RWPE1 (cell line): Measurements from ENCODE around the gene ST7.

Source experiments
- CTCF ChIA-PET: fragments of 350-600 bp; sonication (Branson Sonifier 250); formaldehyde crosslinking; extraction: SDS; loops from one replicate; lab custom pipeline; 2021; lab: Yijun Ruan, JAX
- POLR2A ChIA-PET: fragments of 400-600 bp; formaldehyde crosslinking; extraction: SDS; loops from one replicate; lab custom pipeline; 2020; ENCODE audit warnings: antibody characterized with exemption; ENCODE audit not compliant: low non-redundant PET; lab: Yijun Ruan, JAX
- DNase-seq: peaks from one replicate; pipeline ENCODE4 v3.0.0; 2012; ENCODE audit warnings: low spot score
- H3K27ac ChIP-seq: fragments of 450-650 bp; 2 replicates; pipeline ENCODE4 v1.5.1; 2017
- TF ChIP-seq, protein P1 (sequence below): fragments of 450-650 bp; conservative IDR thresholded peaks from 2 replicates; pipeline ENCODE4 v1.5.1; 2017; ENCODE audit warnings: low read depth, mild to moderate bottlenecking

The ST7 gene

GRCh38 chr7:116949941-116950801, 3.1 kb upstream of the ST7 start:
- TF ChIP-seq, protein P1, sequence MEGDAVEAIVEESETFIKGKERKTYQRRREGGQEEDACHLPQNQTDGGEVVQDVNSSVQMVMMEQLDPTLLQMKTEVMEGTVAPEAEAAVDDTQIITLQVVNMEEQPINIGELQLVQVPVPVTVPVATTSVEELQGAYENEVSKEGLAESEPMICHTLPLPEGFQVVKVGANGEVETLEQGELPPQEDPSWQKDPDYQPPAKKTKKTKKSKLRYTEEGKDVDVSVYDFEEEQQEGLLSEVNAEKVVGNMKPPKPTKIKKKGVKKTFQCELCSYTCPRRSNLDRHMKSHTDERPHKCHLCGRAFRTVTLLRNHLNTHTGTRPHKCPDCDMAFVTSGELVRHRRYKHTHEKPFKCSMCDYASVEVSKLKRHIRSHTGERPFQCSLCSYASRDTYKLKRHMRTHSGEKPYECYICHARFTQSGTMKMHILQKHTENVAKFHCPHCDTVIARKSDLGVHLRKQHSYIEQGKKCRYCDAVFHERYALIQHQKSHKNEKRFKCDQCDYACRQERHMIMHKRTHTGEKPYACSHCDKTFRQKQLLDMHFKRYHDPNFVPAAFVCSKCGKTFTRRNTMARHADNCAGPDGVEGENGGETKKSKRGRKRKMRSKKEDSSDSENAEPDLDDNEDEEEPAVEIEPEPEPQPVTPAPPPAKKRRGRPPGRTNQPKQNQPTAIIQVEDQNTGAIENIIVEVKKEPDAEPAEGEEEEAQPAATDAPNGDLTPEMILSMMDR, result no peak
- POLR2A ChIA-PET, result no interaction called here
- DNase-seq, result no peak

GRCh38 chr7:116950889-116951351, 2.4 kb upstream of the ST7 start:
- ChIA-PET CTCF (no interaction called here), POLR2A (no interaction called here)
- no peak overlapping the region for H3K27ac ChIP-seq
- TF ChIP-seq, protein P1, result no peak
- no peak for DNase-seq

More at GRCh38 chr7:116949941-116950801, 3.1 kb upstream of the ST7 start:
- no peak overlapping the region for H3K27ac ChIP-seq
- CTCF ChIA-PET, result interaction anchor here (0.5 kb wide), 1 partner anchor 173 kb away, joined by 3 read pairs; no protein-coding TSS in a partner anchor

DNA sequence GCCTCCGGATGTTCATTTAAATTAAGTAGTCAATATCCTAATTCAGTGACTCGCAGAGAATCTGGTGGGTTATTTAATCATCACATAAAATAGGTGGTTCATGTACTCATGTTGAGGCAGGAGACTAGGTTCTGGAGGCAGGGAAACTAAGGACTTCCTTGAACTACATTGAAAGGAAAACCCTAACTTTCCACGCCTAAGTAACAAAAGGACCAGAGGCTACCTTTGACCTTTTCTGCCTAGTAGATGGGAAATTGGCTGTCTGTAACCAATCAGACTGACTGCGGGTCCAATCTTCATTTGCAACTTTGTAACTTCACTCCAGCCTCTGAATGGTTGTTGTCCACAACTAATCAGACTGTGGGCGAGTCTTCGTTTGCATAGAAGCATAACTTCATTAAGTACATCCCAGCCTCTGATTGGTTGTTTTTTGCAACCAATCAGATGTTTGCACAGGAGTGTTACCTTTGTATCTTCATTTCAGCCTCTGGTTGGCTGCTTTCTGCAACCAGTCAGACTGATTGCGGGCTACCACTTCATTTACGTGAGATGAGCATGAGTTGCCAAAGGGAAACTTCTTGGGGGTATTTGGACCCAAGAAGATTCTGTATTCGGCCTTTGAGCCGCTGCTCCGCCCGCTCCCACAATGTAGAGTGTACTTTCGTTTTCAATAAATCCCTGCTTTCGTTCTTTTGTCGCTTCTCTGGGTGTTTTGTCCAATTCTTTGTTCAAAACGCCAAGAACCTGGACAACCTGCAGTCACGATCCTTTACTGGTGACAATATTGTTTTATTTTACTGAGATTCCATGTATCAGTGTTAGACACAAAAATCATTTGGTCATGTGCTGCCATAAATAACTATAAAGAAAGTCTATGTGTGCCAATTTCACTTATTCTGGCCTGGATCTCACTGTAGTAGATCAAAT, 1.7 kb upstream of the ST7 start:
- POLR2A ChIA-PET, result no interaction called here
- TF ChIP-seq, protein P1, result no peak
- H3K27ac ChIP-seq, result no peak overlapping the region
- no peak for DNase-seq
- CTCF ChIA-PET, result no interaction called here

DNA sequence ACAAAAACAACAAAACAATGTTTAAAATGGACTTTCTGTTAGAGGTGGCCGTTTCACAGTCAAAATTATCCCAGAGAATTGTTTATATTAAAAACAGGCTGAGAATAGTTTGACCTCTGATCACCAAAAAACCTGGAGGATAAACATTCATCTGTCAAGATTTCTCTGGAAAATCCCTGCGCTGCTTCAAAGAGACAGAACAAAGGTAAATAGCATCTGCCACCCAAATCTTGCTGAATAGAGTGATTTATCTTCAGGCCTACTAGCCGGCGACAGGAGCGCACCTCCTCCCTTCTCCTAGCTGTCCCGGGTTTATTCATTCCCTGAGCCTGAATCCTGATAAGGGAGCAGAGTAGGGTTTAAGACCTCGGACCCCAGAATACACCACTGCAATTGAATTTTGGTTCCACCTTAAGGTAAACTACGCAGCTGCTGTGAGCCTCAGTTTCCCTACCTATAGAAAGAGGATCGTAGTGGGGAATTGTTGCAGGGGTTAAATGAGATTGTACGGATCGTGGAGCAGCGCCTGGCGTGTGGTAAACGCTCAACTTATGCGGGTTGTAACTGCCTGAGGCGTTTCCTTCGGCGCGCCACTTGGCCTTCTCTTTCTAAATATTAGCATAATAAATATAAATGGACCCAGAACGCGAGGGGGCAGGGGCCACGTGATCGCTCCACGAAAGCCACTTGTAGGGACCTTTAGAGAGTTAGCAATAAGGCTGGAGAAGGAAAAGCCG, 498 bp upstream of the ST7 start:
- TF ChIP-seq, protein P1, result no peak
- CTCF ChIA-PET, result interaction anchor here (0.8 kb wide), 1 partner anchor 36 kb away, joined by 3 read pairs; no protein-coding TSS in a partner anchor
- H3K27ac ChIP-seq, result peak overlapping the region; percentile 96
- DNase-seq, result peak; percentile 26
- POLR2A ChIA-PET, result no interaction called here

DNA sequence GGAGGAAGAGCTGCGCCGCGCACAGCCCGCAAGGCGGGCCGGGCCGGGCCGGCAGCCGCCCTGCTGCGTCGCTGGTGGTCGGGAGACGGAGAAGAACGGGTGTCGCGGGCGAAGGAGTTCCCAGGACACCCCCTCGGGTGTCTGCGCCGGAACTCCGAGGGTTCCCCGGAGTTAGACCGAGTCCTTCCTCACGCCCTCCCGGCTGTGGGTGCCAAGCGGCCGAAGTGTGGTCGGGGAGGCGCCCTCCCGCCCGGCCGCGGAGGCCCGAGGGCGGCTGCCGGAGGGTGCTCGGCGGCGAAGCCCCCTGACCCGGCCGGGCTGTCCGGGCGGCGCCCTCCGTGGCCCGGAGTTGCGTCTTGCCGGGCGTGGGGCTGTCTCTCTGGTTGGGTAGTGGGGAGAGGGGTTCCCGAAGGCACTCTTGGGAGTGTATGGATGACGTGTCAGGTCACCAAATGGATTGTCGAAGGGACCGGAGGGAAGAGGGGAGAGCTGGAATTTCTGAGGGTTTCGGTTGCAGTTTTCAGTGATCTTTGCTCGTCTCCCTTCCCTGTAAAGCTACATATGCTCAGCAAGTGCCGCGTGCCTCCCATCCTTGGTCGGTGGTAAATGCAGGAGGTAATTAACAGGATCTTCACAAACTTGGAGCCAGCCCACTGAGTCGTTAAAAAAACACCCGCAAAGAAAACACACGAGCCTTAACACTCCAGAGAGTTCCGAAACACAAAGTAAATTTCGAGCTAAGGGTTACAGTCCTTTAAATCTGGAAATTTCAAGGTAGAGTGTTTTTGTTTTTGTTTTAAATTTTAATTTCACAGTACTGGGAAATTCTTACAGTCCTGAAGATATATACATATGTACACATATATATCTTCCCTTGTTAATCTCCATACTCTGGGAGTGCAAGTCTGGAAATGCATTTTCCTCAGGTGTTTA, 871 bp downstream of the ST7 start:
- ChIA-PET CTCF (interaction anchor here (0.6 kb wide), 1 partner anchor 27 kb away, joined by 3 read pairs; no protein-coding TSS in a partner anchor), POLR2A (no interaction called here)
- DNase-seq, result peak; percentile 62
- TF ChIP-seq, protein P1, result no peak
- H3K27ac ChIP-seq, result peak overlapping the region; percentile 96
